ENCODE results near the gene GRIA4.

Gene GRIA4

GRCh38 chr11:106012744-106013143 is 402.9 kb downstream of the GRIA4 start (continued):
- no peak for TF ChIP-seq ZNF169 (tag by site-specific recombination; IDR thresholded peaks at IDR 0.05)
- TF ChIP-seq ZNF335 (tag by site-specific recombination; conservative IDR thresholded peaks at IDR 0.05), result 0 out of 2 replicates have a peak, but pooled peaks have one; percentile 30
- peak; percentile 49; the same call in 1 of the 2 replicates for TF ChIP-seq INSM2 (tag by site-specific recombination; IDR thresholded peaks at IDR 0.05)
- peak; percentile 68 for TF ChIP-seq ZNF366 (tag by site-specific recombination; conservative IDR thresholded peaks at IDR 0.05)
- peak; percentile 56; the same call in 1 of the 2 replicates for TF ChIP-seq SP7 (tag by site-specific recombination; IDR thresholded peaks at IDR 0.05)
- TF ChIP-seq ATF2 (tag by site-specific recombination; IDR thresholded peaks at IDR 0.05; ENCODE audit: low read depth), result peak; percentile 30; the same call in 1 of the 2 replicates

- ChIA-PET CTCF (interaction anchor here (0.5 kb wide), 1 partner anchor 508 kb away, joined by 3 read pairs; no protein-coding TSS in a partner anchor), POLR2A (no interaction called here)
- Histone ChIP-seq H3K36me3 (ENCODE audit: control insufficient read depth in 2 of 2, insufficient read depth in 1 of 2, low read length in 2 of 2) (peaks cover 0 to 25% of the 10 kb centered on the region in 2 experiments; a peak in 2 of 3 replicates), H3K9me3 (ENCODE audit: control insufficient read depth, insufficient read depth, low read depth, low read length) (no peaks in the 10 kb centered on the region), H3K4me3 (ENCODE audit: low read depth, low read length) (no peak overlapping the region), H3K27ac (ENCODE audit: extremely low read depth, low read depth, low read length) (no peak overlapping the region), H3K4me1 (ENCODE audit: control insufficient read depth, insufficient read depth, low read length) (no peaks in the 10 kb centered on the region; the same call in 1 of the 2 replicates)
- no peak for TF ChIP-seq ZNF510 (tag by site-specific recombination; IDR thresholded peaks at IDR 0.05; ENCODE audit: insufficient replicate concordance)
- no peak for TF ChIP-seq ZNF768 (tag by site-specific recombination; IDR thresholded peaks at IDR 0.05)
- no peak for TF ChIP-seq ZNF580 (tag by site-specific recombination; IDR thresholded peaks at IDR 0.05)
- no peak for TF ChIP-seq ZNF677 (tag by site-specific recombination; IDR thresholded peaks at IDR 0.05)
- no peak for TF ChIP-seq ZNF37A (tag by site-specific recombination; IDR thresholded peaks at IDR 0.05)
- TF ChIP-seq ZBTB44 (tag by site-specific recombination; IDR thresholded peaks at IDR 0.05), result no peak
These were observed 404.2 kb downstream of the GRIA4 start for GRCh38 chr11:106014035-106014434.

GRCh38 chr11:106014620-106015019 is 404.7 kb downstream of the GRIA4 start:
- H3K4me3 ChIP-seq (ENCODE audit: low read depth, low read length), result no peak overlapping the region
- no peaks in the 10 kb centered on the region; the same call in 1 of the 2 replicates for H3K4me1 ChIP-seq (ENCODE audit: control insufficient read depth, insufficient read depth, low read length)
- peaks cover 0 to 23% of the 10 kb centered on the region in 2 experiments; a peak in 2 of 3 replicates for H3K36me3 ChIP-seq (ENCODE audit: control insufficient read depth in 2 of 2, insufficient read depth in 1 of 2, low read length in 2 of 2)
- POLR2A ChIA-PET, result no interaction called here
- CTCF ChIA-PET, result no interaction called here
- H3K9me3 ChIP-seq (ENCODE audit: control insufficient read depth, insufficient read depth, low read depth, low read length), result no peaks in the 10 kb centered on the region
- no peak overlapping the region for H3K27ac ChIP-seq (ENCODE audit: extremely low read depth, low read depth, low read length)
- TF ChIP-seq ZNF48 (tag by site-specific recombination; IDR thresholded peaks at IDR 0.05) (no peak), ZNF280D (tag by site-specific recombination; IDR thresholded peaks at IDR 0.05) (no peak), ZNF692 (tag by site-specific recombination; IDR thresholded peaks at IDR 0.05) (no peak), ZNF596 (tag by site-specific recombination; IDR thresholded peaks at IDR 0.05) (no peak), ZNF335 (tag by site-specific recombination; conservative IDR thresholded peaks at IDR 0.05) (no peak), ZNF169 (tag by site-specific recombination; IDR thresholded peaks at IDR 0.05) (no peak), SP7 (tag by site-specific recombination; IDR thresholded peaks at IDR 0.05) (no peak), ZNF449 (tag by site-specific recombination; IDR thresholded peaks at IDR 0.05) (no peak), ZNF18 (tag by site-specific recombination; IDR thresholded peaks at IDR 0.05) (no peak), ZNF350 (tag by site-specific recombination; IDR thresholded peaks at IDR 0.05) (no peak)

Measured in HEK293 (cell line).